HepG2 (cell line): Measurements from ENCODE around the gene KRT6B. TPM values are rescaled to one million over a fixed set of nuclear protein-coding genes. Genes with fewer than 3 reads are reported as not detected.

Experiments used
- ATAC-seq: fragments of 200-7000 bp; cut with Tn5 transposase; 3 replicates; pipeline ENCODE4 v1.9.1; 2020; ENCODE audit warnings: mild to moderate bottlenecking, moderate library complexity
- BruUV-seq: library from RNA; stranded (reverse); fragments of 400-500 nt; replicated peaks from 2 replicates; lab custom pipeline; 2021; lab: Mats Ljungman, UMichigan
- CTCF ChIA-PET: fragments of 300-600 bp; formaldehyde crosslinking; extraction: SDS; loops from one replicate; lab custom pipeline; 2021; ENCODE audit warnings: low total read pairs, inconsistent platforms, low intra/inter-chr PET ratio; lab: Yijun Ruan, JAX
- POLR2A ChIA-PET: fragments of 350-600 bp; sonication (Branson Sonifier 250); formaldehyde crosslinking; loops from one replicate; lab custom pipeline; 2020; ENCODE audit warnings: antibody characterized with exemption, inconsistent platforms; lab: Yijun Ruan, JAX
- DNase-seq: peaks from one replicate; pipeline ENCODE4 v3.0.0-alpha.2; 2015; ENCODE audit warnings: low spot score
- FAIRE-seq: peaks from 3 replicates; lab custom pipeline; 2011; peaks lifted over from hg19 to GRCh38; lab: Jason Lieb, UNC
- H2AFZ ChIP-seq: one replicate; pipeline ENCODE4 v1.6.1; 2011; ENCODE audit warnings: low read length, inconsistent platforms
- H3K27ac ChIP-seq: fragments of 300-600 bp; 3 replicates; pipeline ENCODE4 v1.8.0; 2011; ENCODE audit warnings: mixed run types, mild to moderate bottlenecking, mixed read lengths, low read length, inconsistent platforms; ENCODE audit not compliant: insufficient read depth; ENCODE audit errors: extremely low read length
- H3K27me3 ChIP-seq, 2 experiments: fragments of 200-600 bp in 1 of 2; 2 replicates in 1 of 2; 3 replicates in 1 of 2; pipeline versions ENCODE4 v1.6.0 to v1.8.0; 2011; ENCODE audit warnings: low read length in 2 of 2, mild to moderate bottlenecking in 2 of 2, moderate library complexity in 2 of 2, inconsistent platforms in 1 of 2; ENCODE audit not compliant: insufficient read depth in 2 of 2, control insufficient read depth in 1 of 2
- H3K36me3 ChIP-seq, 2 experiments: fragments of 200-600 bp in 1 of 2; replicated peaks in 1 of 2; 2 replicates in 1 of 2; 3 replicates in 1 of 2; pipeline versions ENCODE4 v1.5.1 to v1.8.0; 2011; ENCODE audit warnings: low read length in 2 of 2, inconsistent platforms in 1 of 2; ENCODE audit not compliant: insufficient read depth in 2 of 2, control insufficient read depth in 1 of 2
- H3K4me1 ChIP-seq: 2 replicates; pipeline ENCODE4 v1.5.1; 2012; ENCODE audit warnings: low read length, inconsistent platforms; ENCODE audit not compliant: insufficient read depth
- H3K4me2 ChIP-seq: 2 replicates; pipeline ENCODE4 v1.6.0; 2011; ENCODE audit warnings: low read depth, low read length, inconsistent platforms
- H3K4me3 ChIP-seq, 3 experiments: fragments of 200-600 bp in 1 of 3; sonication (generic), shearing (Covaris generic) in 1 of 3; replicated peaks in 1 of 3; 2 replicates each; pipeline ENCODE4 v1.5.1; 2011 to 2016; ENCODE audit warnings: low read length in 3 of 3, inconsistent platforms in 2 of 3, low read depth in 2 of 3, mild to moderate bottlenecking in 2 of 3, control low read depth in 1 of 3, mixed read lengths in 1 of 3; ENCODE audit not compliant: insufficient read depth in 1 of 3
- H3K79me2 ChIP-seq: one replicate; pipeline ENCODE4 v1.6.1; 2011; ENCODE audit warnings: low read length, inconsistent platforms; ENCODE audit not compliant: insufficient read depth
- H3K9ac ChIP-seq: 2 replicates; pipeline ENCODE4 v1.6.0; 2011; ENCODE audit warnings: mild to moderate bottlenecking, low read depth, low read length, inconsistent platforms; ENCODE audit not compliant: insufficient read depth
- H3K9me3 ChIP-seq: 2 replicates; pipeline ENCODE4 v1.5.1; 2012; ENCODE audit warnings: mild to moderate bottlenecking, low read length
- H4K20me1 ChIP-seq: 2 replicates; pipeline ENCODE4 v1.6.0; 2011; ENCODE audit warnings: inconsistent platforms, mild to moderate bottlenecking, low read length, moderate library complexity; ENCODE audit not compliant: insufficient read depth
- AKNA ChIP-seq: sonication (generic); formaldehyde crosslinking; IDR thresholded peaks from 2 replicates; pipeline ENCODE4 v1.4.0; 2020; ENCODE audit warnings: missing genetic modification reagents, borderline replicate concordance
- ARNT ChIP-seq: fragments of 450-650 bp; IDR thresholded peaks from 2 replicates; pipeline ENCODE4 v1.6.1; 2017
- DNMT3B ChIP-seq: conservative IDR thresholded peaks from 2 replicates; pipeline ENCODE4 v1.6.1; 2016; ENCODE audit warnings: missing biosample characterization, control low read depth
- GTF3A ChIP-seq: sonication (generic); formaldehyde crosslinking; conservative IDR thresholded peaks from 2 replicates; pipeline ENCODE4 v1.4.0; 2020; ENCODE audit warnings: mild to moderate bottlenecking, missing genetic modification reagents
- HES4 ChIP-seq: sonication (generic); formaldehyde crosslinking; IDR thresholded peaks from 2 replicates; pipeline ENCODE4 v1.9.0; 2021; ENCODE audit warnings: mild to moderate bottlenecking, missing genetic modification reagents, borderline replicate concordance
- KDM2A ChIP-seq: sonication (generic); formaldehyde crosslinking; IDR thresholded peaks from 2 replicates; pipeline ENCODE4 v1.4.0; 2020; ENCODE audit warnings: low read depth, missing genetic modification reagents, borderline replicate concordance
- KDM4B ChIP-seq: sonication (generic); formaldehyde crosslinking; IDR thresholded peaks from 2 replicates; pipeline ENCODE4 v1.4.0; 2020; ENCODE audit warnings: missing genetic modification reagents
- LCORL ChIP-seq, 2 experiments: fragments of 450-650 bp in 1 of 2; sonication (generic) in 1 of 2; formaldehyde crosslinking in 1 of 2; IDR thresholded peaks; 2 replicates each; pipeline versions ENCODE4 v1.5.0 to v1.6.1; 2017 to 2020; ENCODE audit warnings: antibody characterized with exemption in 1 of 2, missing genetic modification reagents in 1 of 2
- PRDM15 ChIP-seq: sonication (generic); formaldehyde crosslinking; IDR thresholded peaks from 2 replicates; pipeline ENCODE4 v1.4.0; 2020; ENCODE audit warnings: missing genetic modification reagents
- RFXANK ChIP-seq: IDR thresholded peaks from 2 replicates; pipeline ENCODE4 v1.6.1; 2016
- TERF1 ChIP-seq: sonication (generic); formaldehyde crosslinking; IDR thresholded peaks from 2 replicates; pipeline ENCODE4 v1.8.0; 2022; ENCODE audit warnings: mild to moderate bottlenecking, missing genetic modification reagents, moderate library complexity
- THAP11 ChIP-seq: IDR thresholded peaks from 2 replicates; pipeline ENCODE4 v1.6.1; 2016; ENCODE audit warnings: missing biosample characterization, missing genetic modification reagents
- XRCC5 ChIP-seq: fragments of 200-400 bp; formaldehyde crosslinking; optimal IDR thresholded peaks from 2 replicates; pipeline ENCODE3; 2017; ENCODE audit warnings: mild to moderate bottlenecking, low read length
- ZNF580 ChIP-seq: IDR thresholded peaks from 2 replicates; pipeline ENCODE4 v1.6.1; 2016; ENCODE audit warnings: low read depth, borderline replicate concordance
- ZNF589 ChIP-seq: sonication (generic); formaldehyde crosslinking; conservative IDR thresholded peaks from 2 replicates; pipeline ENCODE4 v1.8.0; 2022; ENCODE audit warnings: mild to moderate bottlenecking, moderate library complexity, missing genetic modification reagents
- ZNF652 ChIP-seq: IDR thresholded peaks from 2 replicates; pipeline ENCODE4 v1.6.1; 2016; ENCODE audit warnings: low read depth, borderline replicate concordance
- WGBS: methylation state at CpG from one replicate; pipeline ENCODE4 v1.1.6; 2017; ENCODE audit warnings: low lambda C conversion rate; 5-methylcytosine and 5-hydroxymethylcytosine counted together
- in situ Hi-C: cut with HindIII; loops from 2 replicates; pipeline ENCODE4 v1.10.0; 2017; ENCODE audit warnings: low pct_unique_long_range_greater_than_20kb; ENCODE audit not compliant: extremely low pct_ligation_motif_present
- intact Hi-C: fragments of 100-400 bp; cut with micrococcal nuclease; formaldehyde crosslinking; loops from one replicate; pipeline ENCODE4 v1.10.0; 2022; ENCODE audit not compliant: unreplicated experiment
- polyA plus RNA-seq, 8 experiments: library from polyadenylated mRNA; depleted of rRNA in 3 of 8; stranded (reverse) in 7 of 8; unstranded in 1 of 8; fragments of >200 nt; fragmentation: Illumina TruSeq in 4 of 8; extraction: Trizol in 4 of 8; gene quantifications; 2 replicates each; pipeline versions ENCODE4 v1.2.1 to v1.2.3, GENCODE V29; 2011 to 2016; ENCODE audit warnings: low read depth in 4 of 8, missing spikeins in 1 of 8, mixed read lengths in 1 of 8; ENCODE audit not compliant: insufficient read depth in 1 of 8
- total RNA-seq, 5 experiments: library from RNA; depleted of rRNA; stranded (reverse); fragments of >200 nt; fragmentation: Illumina TruSeq; extraction: Trizol; gene quantifications; 2 replicates each; pipeline ENCODE4 v1.2.3, GENCODE V29; 2016; ENCODE audit warnings: low read depth in 1 of 5

The KRT6B gene
- total and polyA plus RNA-seq, 2 of the 13 experiments (the other 11 are each of a cell fraction or from before 2014, with no cell fraction given), result not detected

GRCh38 chr12:52423035-52423434 is 28.9 kb downstream of the KRT6B start:
- Histone ChIP-seq H3K9me3 (no peaks in the 10 kb centered on the region), H2AFZ (no peak overlapping the region), H3K36me3 (no peaks in the 10 kb centered on the region), H3K4me1 (no peaks in the 10 kb centered on the region), H3K4me3 (no peak overlapping the region), H3K79me2 (no peaks in the 10 kb centered on the region), H3K27me3 (peaks cover 1 to 26% of the 10 kb centered on the region in 2 experiments; a peak in 2 of 5 replicates), H3K27ac (no peak overlapping the region), H3K4me2 (no peak overlapping the region), H4K20me1 (no peaks in the 10 kb centered on the region), H3K9ac (no peak overlapping the region)
- no peak for DNase-seq
- ChIA-PET POLR2A (no interaction called here), CTCF (no interaction called here)
- 19% methylated on average over 5 of the region's 6 CpGs for WGBS
- BruUV-seq, result no TSS peak
- ATAC-seq, result no peak
- intact Hi-C loops, result no loop called here
- in situ Hi-C loops, result no loop called here
- no peak for FAIRE-seq
- TF ChIP-seq LCORL (IDR thresholded peaks at IDR 0.05), result no peak
- TF ChIP-seq LCORL (CRISPR knock-in tag; IDR thresholded peaks at IDR 0.05), result no peak
- no peak for TF ChIP-seq XRCC5
- TF ChIP-seq ZNF652, result no peak
- no peak for TF ChIP-seq HES4 (CRISPR knock-in tag)
- TF ChIP-seq KDM4B (CRISPR knock-in tag), result no peak
- no peak for TF ChIP-seq RFXANK (CRISPR knock-in tag)
- TF ChIP-seq KDM2A (CRISPR knock-in tag), result no peak
- no peak for TF ChIP-seq PRDM15
- no peak for TF ChIP-seq ARNT
- TF ChIP-seq ZNF589, result no peak
- no peak for TF ChIP-seq TERF1 (CRISPR knock-in tag)
- TF ChIP-seq THAP11 (CRISPR knock-in tag), result no peak
- no peak for TF ChIP-seq AKNA (CRISPR knock-in tag)
- no peak for TF ChIP-seq GTF3A (CRISPR knock-in tag)
- no peak for TF ChIP-seq ZNF580 (CRISPR knock-in tag)
- TF ChIP-seq DNMT3B, result no peak
